GM19395 (cell line): ENCODE results near the gene RO60.

Source experiments
- ATAC-seq: cut with Tn5 transposase; IDR thresholded peaks from one replicate; pipeline ENCODE4 v1.9.1; 2021; ENCODE audit warnings: mild to moderate bottlenecking, moderate library complexity; ENCODE audit not compliant: unreplicated experiment

The RO60 gene

GRCh38 chr1:193104907-193105820 is 45.8 kb downstream of the RO60 start, which contains the start of gene GLRX2:
TSS of gene GLRX2 (minus strand) at chr1:193105414. CDS start at chr1:193105382, 32 bp downstream.
- peak; percentile 88 for ATAC-seq

DNA sequence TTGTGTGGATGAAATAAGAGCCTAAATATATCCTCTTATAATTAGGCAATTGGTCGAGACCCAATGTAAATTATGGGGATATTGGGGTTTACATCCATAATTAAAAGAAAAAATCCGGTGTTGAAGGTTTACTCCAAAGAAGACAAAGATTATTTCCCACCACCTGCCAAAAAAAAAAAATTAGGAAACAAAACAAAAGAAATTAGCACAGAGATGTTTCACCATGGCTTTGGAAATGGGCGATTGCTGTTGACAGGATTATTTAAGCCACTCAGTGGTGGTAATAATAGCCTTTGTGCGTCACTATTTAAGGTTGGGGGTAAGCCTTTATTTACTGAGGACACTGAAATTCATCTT is 46.4 kb downstream of the RO60 start:
- no peak for ATAC-seq

DNA sequence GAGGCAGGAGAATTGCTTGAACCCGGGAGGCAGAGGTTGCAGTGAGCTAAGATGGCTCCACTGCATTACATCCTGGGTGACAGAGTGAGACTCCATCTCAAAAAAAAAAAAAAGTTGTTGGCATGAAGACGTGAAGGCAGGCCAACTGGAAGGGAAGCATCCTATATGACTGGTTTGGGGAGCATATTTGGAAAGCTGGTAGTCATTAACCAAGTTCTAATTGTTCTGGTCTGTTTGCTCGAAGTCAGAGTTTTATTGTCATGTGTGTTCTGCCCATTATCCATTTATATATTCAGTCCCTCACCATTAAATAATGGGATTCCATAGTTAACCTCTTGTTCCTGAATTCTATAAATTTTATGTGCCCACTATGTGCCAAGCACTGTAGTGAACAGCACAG is 49.1 kb downstream of the RO60 start:
- ATAC-seq, result no peak
